ENCODE data around the gene TIAM2.

DNA sequence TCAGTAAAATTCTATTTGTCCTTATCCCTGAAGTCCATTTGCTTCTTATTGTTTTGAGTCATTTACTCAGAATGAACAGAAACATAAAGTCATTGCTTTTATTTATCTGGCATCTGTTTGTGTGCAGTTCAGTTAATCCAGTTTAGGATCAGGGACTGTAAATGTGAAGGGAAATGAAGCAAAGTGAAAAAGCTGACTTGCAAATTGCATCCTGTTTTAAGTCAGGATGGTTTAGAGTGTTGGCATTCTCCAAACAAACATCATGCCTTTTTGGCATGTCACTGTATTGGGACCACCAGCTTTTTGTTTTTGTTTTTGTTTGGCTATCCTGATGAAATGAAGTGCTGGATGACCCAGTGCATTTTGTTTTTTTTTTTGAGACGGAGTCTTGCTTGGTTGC is 168.5 kb downstream of the TIAM2 start:
- TF ChIP-seq, protein P1, sequence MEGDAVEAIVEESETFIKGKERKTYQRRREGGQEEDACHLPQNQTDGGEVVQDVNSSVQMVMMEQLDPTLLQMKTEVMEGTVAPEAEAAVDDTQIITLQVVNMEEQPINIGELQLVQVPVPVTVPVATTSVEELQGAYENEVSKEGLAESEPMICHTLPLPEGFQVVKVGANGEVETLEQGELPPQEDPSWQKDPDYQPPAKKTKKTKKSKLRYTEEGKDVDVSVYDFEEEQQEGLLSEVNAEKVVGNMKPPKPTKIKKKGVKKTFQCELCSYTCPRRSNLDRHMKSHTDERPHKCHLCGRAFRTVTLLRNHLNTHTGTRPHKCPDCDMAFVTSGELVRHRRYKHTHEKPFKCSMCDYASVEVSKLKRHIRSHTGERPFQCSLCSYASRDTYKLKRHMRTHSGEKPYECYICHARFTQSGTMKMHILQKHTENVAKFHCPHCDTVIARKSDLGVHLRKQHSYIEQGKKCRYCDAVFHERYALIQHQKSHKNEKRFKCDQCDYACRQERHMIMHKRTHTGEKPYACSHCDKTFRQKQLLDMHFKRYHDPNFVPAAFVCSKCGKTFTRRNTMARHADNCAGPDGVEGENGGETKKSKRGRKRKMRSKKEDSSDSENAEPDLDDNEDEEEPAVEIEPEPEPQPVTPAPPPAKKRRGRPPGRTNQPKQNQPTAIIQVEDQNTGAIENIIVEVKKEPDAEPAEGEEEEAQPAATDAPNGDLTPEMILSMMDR (IDR thresholded peaks at IDR 0.05), result no peak
- TF ChIP-seq POLR2A (IDR thresholded peaks at IDR 0.05), result no peak

All from ovary (tissue), 3 donors.